Uterus (tissue), 2 donors: ENCODE data around the gene CCDC77.

Experiments
- CTCF ChIP-seq, 4 experiments: fragments of 200-600 bp in 2 of 4; fragments of 450-650 bp in 2 of 4; sonication (generic) in 2 of 4; IDR thresholded peaks; one replicate each; pipeline ENCODE4 v1.5.1; 2016 to 2019; ENCODE audit warnings: antibody characterized with exemption in 4 of 4, mild to moderate bottlenecking in 2 of 4, moderate library complexity in 1 of 4
- POLR2A ChIP-seq, 2 donors: fragments of 450-650 bp; IDR thresholded peaks; one replicate each; pipeline ENCODE4 v1.6.1; 2016; ENCODE audit warnings: antibody characterized with exemption in 2 of 2, mild to moderate bottlenecking in 1 of 2, moderate library complexity in 1 of 2

DNA sequence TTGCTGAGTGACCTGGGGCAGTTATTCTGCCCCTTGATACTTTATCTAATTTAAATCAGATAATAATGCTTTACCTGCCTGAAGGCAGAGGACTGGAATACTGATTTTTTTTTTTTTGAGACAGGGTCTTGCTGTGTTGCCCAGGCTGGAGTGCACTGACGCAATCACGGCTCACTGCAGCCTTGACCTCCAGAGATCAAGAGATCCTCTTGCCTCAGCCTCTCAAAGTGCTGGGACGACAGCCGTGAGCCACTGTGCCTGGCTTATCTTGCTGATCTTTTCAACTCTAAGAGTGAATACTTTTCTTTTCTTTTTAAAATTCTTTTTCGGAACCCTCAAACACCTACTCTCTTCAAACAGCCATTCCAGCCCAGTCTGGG, 57.6 kb downstream of the CCDC77 start:
- TF ChIP-seq CTCF (IDR thresholded peaks at IDR 0.05) (no peak), POLR2A (IDR thresholded peaks at IDR 0.05) (no peak)
